ENCODE measurements around the gene MYO3B.

MYO3B gene

DNA sequence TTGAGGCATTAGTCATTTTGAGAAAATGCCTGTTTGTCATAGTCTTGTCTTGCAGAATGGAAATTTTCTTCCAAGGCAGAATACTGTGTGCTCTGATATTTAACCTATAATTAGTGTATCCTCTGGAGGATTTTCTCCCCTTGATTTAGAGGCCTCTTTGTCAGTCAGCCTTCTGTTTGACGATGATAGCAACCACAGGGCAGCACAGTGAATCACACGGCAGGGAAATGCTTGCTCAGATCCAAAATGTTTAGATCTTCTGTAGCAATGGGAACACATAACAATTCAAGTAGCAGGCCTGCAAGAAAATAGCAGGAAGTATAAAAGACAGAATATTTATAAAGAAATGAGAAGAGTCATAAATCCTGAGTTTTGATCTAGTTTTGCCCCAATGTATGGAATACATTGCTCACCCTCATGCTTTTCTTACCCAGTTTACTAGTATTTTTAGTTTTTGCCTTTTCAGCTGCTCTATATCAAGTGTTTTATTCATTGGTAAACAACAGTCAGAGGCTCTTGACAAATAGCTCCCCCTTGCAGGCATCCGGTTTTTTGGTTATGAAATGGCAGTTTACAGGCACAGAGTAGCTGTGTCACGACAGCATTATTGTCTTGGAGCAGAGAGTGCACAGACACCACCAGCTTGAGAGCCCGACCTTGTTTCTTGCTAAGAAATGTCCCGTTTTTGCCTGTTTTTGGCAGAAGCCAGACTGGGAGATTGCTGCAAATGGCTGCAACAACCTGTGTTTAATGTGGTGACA is 185.1 kb downstream of the MYO3B start:
- in situ Hi-C loops (cut with MboI; ENCODE audit: low sequenced_read_pairs) = no loop called here

DNA sequence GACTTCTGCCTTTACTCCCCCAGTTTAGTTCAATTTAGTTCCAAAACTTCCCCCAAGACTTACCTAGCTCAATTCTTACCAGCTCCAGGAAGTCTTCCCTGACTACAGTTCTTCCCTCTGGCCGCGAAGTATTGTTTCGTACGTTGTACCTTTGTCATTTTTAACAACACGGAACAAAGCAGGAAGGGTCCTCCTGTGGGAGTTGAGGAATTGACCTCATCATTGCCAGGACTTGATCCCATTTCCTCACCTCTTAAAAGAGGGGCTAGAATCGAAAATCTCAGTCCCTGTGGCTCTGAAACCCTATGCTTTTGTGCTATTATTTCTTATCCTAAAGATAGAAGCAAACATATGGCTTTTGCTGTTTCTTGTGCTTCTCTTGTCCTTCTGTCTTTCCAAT is 187.1 kb downstream of the MYO3B start:
- in situ Hi-C loops (cut with MboI; ENCODE audit: low sequenced_read_pairs) = no loop called here

DNA sequence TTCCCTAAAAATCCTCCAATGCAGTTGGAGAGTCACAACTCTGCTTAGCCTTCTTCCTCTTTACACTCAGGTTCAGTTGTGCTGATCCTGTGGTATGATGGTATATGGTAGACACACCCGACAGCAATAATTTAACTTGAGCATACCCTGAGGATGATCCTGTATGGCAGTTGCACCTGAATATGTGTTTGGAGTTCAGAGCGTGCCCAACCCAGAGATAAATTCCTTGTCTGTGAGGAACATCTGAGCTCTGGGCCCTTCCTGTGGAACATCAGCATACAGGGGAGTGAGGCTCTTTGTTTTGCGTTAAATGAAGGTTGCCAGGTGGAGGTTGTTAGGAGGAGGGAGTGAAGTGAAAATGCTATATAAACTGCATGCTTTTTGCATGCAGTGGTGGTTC is 187.7 kb downstream of the MYO3B start:
- in situ Hi-C loops (cut with MboI; ENCODE audit: low sequenced_read_pairs) = no loop called here

DNA sequence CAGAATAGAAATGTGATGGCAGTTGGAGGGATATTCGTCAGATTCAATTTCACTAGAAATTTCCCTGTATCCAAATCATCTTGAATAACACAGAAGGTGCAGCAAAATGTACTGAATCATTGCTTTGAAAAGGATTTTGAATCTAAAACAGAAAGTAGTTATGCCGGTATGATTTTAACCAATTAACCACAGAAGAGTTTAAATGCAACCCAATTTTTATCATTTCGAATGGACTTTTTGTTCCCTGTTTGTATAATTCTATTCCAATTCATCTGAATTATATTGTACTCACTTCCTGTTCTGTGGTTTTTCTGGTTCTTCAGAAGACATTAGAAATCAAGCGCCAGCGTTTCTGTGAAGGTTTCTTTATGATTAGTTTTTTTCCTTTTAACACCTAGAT is 190.4 kb downstream of the MYO3B start:
- in situ Hi-C loops (cut with MboI; ENCODE audit: low sequenced_read_pairs) = no loop called here

DNA sequence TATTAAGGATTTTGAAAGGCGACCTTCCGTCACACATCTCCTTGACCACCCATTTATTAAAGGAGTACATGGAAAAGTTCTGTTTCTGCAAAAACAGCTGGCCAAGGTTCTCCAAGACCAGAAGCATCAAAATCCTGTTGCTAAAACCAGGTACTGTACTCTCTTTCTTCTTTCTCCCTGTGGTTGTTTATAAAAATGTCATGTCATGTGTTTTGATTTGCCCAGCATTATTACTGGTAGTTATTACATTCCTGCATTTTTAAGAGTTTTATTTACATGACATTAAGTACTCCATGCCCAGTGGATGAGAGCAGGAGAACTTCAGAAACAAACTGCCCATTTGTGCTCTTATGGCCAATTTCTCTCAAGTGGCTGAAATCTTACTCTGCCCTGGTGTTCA is 191.3 kb downstream of the MYO3B start:
- in situ Hi-C loops (cut with MboI; ENCODE audit: low sequenced_read_pairs) = no loop called here

DNA sequence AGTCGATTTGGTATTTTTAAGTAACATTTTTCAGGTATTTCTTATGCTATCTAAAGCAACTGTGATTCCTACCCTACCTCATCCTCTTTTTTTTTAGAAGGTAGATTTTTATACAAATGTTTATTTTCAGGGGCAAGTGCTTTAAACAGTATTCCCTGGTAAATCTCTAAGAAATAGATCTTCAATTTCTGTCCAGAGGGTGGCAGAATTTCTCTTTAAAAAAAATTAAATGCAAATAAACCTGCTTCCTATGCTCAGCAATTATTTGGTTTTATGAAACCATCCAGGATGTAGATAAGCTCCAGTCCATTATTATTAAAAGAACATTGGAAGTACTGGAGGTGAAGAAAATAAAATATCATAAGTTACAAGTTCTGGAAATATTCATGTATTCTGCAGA is 191.9 kb downstream of the MYO3B start:
- in situ Hi-C loops (cut with MboI; ENCODE audit: low sequenced_read_pairs) = no loop called here

DNA sequence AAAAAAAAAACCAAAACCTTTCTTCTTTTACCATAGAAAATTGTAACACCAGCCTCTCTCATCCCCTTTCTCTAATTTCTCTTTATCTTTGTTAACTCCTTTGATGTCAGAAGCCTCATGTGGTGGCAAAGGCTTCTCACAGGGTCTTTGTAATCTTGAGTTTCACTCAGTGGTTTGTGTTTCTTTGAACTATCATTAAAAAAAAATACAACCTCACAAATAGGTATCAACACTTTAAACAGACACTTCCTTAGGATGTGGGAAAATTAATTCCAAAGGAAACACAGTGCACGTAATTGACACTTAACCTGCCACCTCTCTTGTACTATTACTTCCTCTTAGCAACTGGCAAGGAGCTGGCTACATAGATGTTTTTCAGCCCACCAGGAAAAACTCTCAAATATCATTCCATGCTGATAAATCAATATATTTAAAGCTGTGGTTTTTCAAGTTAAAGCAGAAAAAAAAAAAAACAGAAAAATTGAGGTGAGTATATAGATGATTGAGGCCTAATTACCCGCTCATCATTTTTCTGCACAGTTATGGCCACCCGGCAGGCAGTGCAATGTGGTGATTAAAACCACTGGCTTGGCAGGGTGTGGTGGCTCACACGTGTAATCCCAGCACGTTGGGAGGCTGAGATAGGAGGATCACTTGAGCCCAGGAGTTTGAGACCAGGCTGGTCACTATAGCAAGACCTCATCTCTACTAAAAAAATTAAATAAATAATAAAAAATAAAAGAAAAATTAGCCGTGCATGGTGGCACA is 193.5 kb downstream of the MYO3B start:
- in situ Hi-C loops (cut with MboI; ENCODE audit: low sequenced_read_pairs) = no loop called here

DNA sequence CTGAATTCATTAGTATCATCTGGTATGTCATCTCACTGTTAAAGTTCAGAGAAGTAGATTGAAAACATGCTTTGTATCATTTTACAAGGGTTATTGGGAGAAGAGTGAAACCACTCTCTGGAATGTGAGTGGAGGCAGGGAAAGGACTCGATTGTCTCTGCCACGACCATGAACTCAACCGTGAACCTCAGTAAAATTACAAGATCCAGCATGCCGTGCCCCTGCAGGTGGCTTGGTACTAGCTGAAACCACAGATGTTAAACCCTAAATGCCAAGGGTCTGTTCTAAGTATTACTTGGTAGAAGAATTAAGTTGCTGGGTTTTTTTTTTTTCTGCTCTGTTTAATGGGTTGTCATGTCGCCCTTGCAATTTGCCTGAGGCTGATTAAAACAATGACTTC is 197.2 kb downstream of the MYO3B start:
- in situ Hi-C loops (cut with MboI; ENCODE audit: low sequenced_read_pairs) = no loop called here

DNA sequence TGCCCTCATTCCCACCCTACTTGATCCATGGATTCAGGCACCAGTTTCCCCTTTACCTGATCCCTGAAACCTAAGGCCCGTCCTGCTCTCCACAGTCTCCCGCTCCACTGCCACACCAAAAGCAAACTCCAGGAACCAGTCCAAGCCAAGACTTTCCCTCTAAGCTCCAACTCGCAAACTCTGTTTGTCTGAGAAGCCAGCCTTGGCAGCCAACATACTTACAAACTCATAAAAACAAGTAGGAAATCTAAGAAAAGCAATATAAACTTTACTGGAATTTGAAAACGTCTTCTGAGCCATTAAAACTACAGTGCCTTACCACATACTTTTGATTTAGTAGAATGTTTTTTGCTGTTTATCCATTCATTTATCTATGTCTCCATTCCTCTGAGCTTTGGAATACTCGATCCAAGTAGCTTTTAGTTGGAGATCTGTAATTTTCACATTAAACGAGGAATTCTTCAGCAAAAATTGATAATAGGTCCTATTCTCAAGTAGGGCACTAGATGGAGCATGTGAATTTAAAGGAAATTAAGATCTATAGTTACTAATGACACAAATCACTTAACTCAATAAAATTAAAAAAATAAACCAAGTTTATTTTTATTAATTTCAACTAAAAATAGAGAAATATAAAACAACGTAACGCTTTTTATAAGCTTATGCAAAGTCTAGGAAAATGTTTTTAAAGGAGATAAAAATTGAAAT is 199.7 kb downstream of the MYO3B start:
- in situ Hi-C loops (cut with MboI; ENCODE audit: low sequenced_read_pairs) = no loop called here

DNA sequence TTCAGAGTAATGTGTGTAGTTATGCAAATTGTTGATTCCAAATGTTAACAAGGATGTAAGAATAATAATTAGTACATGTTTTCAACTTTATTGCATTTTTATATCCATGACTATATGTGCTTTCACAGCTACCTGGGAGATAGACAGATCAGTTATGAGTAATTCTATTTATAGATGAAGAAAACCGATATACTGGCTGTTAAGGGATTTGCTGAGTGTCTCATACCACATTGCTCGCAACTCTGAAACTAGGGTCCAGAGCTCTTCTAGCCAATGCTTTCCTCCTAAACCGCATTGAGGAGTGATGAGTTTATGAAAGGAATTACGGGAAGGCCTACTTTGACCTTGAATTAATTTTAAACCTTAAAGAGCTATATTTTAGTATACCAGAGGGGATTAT is 202.3 kb downstream of the MYO3B start:
- in situ Hi-C loops (cut with MboI; ENCODE audit: low sequenced_read_pairs) = no loop called here

DNA sequence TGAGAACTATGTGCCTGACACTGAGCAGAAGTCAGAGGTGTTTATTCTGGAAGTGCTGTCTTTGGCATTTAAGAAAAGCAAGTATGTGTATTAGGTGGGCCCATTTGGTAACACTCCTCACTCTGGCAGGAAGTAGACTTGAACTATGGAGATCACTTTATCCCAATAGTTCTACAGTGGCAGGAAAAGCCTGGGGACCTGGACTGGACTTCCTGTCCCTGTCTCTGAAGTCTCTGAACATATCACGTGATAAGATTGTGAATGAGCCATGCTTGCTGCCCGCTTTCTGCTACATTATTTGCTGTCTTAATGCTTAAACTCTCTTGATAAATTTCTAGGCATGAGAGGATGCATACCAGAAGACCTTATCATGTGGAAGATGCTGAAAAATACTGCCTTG is 203.7 kb downstream of the MYO3B start:
- in situ Hi-C loops (cut with MboI; ENCODE audit: low sequenced_read_pairs) = no loop called here

DNA sequence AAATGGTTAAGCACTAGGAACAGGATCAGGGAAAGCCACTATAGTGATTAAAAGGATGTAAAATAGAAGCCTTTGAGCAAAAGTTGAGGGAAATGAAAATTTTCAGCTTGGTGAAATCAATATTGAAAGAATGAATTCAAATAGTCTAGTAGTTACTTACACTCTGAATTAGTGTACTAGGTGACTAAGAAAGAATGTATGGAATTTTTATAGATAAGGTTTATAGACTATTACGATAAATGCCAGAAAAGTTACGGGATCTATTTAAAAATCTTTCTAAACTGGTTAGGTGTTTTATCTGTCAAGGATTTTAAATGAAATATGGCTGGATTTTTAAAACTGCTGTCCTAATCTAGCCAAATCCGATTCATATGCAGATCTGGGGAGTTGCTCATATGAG is 208.6 kb downstream of the MYO3B start:
- in situ Hi-C loops (cut with MboI; ENCODE audit: low sequenced_read_pairs) = no loop called here

DNA sequence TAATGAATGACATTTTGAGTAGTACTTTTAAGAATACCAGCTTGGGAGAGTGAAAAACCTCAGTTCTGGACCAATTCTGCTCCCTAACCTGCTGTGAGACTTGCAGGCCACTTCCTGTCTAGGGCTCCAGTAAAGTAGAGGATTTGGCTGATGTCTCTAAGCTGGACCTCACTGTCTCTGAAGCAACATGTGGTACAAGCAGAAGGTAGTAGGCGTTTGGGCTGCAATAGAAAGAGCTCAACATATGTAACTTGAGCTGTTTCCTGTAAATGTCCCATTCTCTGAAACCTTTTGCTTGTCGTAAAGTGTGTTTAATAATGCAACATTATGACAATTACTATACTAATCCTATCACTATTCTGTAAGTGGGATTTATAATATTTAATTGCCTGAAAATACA is 213.1 kb downstream of the MYO3B start:
- in situ Hi-C loops (cut with MboI; ENCODE audit: low sequenced_read_pairs) = no loop called here

DNA sequence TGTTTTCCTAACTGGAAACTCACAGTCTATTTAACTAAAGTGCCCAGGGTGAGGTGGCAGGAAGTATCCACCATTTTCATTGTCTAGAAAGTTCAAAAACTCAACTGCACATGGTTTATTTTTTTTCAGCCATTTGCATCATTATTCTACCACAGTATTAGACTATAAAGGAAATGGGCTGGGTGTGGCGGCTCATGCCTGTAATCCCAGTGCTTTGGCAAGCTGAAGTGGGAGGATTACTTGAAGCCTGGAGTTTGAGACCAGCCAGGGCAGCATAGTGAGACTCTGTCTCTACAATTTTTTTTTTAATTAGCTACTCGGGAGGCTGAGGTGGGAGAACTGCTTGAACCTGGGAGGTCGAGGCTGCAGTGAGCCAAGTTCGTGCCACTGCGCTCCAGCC is 213.8 kb downstream of the MYO3B start:
- in situ Hi-C loops (cut with MboI; ENCODE audit: low sequenced_read_pairs) = no loop called here

DNA sequence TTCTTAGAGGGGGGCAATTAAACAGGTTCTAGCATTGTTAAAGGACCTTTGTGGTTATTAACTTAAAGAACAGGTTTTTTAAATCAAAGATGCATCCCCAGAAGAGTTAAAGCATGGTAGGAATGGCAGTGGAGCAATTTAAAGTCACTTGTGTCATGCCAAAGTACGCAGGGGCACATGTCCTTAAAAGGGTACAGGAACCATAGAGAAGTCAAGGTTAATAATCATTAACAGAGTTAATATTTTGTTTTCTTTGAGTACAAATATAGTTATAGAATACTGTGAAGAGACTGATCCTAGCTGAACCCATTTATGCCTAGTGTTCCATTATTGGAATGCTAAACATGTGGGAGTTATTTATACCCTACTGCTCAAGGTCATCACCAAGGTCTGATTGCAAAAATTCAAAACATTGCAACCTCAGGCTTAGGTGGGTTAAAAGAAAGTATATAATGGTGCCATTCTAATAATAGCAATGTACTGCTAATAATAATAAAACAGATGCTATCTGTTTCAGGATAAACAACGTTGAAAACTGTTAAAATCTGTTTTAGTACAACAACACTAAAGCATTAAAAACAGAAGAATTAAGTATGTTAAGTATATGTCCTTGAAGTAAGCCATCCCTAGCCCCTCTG is 216.0 kb downstream of the MYO3B start:
- in situ Hi-C loops (cut with MboI; ENCODE audit: low sequenced_read_pairs) = no loop called here

DNA sequence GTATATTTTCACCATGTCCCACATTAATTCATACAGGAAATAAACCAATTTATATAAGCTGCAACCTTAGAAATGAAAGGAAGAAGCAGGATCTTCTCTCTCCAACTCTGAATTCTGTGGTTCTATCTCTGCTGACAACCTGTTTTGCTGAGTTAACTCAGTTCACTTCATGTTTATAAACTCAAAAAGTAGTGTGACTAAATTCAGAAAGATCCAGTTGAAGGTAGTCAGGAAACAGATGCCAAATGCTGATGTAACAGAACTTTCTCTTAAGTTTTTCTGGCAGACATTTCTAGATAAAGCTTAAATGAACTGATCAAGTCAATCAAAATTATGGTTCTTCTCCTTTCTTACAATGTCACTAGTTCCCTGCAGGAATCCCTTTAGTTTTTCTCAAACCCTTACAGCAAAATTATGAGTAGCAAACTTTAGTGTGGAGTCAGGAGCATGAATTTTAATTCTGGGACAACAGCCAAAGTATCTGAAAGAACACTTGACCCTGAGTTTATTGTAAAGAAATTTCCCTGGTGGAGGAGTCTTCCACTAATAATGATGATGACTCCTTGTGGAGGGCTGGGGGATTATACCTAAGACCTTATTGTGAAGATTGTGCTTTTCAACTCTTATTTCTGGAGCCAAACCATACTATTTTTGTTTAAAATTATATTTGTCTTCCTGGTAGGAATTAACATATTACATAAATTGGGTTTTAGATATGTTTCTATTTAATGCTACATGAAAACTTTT is 216.9 kb downstream of the MYO3B start:
- in situ Hi-C loops (cut with MboI; ENCODE audit: low sequenced_read_pairs) = no loop called here

DNA sequence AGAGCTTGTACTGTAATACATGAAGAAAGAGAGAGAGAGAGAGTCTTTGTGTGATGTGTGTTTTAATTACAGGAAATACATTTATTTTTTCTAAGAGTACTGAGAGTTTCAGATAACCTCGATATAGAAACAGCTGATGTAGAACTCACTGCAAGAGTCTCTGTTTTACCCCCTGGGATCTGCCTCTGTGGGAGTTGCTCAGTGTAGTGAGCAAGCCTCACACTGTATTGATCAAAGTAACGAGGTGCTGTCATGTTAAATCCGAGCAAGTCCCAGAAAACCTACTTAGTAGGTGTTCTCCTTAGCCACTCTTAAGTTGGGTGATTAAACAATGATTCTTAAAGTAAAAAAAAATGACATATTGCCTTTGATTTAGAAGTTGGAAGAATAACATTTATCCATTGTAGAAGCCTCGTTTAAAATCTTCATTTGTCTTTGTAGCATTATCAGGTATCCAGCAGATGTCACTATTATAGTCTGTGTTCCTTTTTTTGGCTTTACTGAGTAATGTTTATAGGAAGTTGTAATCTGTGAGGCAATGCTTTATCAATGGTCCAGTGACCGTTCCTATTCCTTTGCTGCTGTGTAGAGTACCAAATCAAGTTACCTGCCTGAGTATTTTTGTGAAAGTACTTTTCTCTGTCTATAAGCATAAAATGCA is 219.0 kb downstream of the MYO3B start:
- in situ Hi-C loops (cut with MboI; ENCODE audit: low sequenced_read_pairs) = no loop called here

DNA sequence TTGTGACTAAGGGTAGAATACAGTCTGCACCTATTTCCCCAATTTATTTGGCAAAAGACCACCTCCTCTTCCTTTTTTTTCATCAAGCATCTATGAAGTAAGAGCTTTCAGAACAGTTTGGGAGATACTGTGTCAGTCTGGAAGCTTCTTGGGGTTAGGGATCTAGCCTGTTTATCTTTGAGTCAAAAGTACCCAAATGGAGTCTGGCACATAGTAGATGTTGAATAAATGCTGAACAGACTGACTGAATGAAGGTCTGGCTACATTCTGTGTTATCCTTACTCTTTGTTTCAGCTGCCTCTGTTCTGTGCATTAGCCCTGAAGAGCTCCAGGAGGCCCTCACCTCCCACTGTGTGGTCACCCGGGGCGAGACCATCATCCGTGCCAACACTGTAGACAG is 223.2 kb downstream of the MYO3B start:
- in situ Hi-C loops (cut with MboI; ENCODE audit: low sequenced_read_pairs) = loop anchor here (25.0 kb wide), 1 partner anchor 411 kb away; the partner anchor contains the start of gene GAD1

DNA sequence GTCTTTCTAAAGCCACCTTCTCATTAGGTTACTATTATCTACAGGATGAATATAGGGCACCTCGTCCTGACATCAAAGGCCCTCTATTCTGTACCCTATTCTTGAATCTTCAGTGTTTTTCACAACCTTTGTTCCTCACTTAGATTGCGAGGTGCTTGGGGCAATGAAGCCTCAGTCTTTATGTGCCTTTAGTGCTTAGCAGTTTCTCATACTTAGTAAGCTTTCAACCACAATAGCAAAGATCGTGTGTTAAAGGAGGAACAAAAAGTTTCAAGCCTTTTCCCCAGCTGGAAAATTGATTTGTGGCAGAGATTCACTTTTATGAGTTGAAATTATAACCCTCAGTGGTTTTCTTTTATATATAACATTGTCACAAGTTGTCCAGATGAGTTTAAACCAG is 226.9 kb downstream of the MYO3B start:
- in situ Hi-C loops (cut with MboI; ENCODE audit: low sequenced_read_pairs) = loop anchor here (25.0 kb wide), 1 partner anchor 407 kb away; the partner anchor contains the start of gene GAD1

DNA sequence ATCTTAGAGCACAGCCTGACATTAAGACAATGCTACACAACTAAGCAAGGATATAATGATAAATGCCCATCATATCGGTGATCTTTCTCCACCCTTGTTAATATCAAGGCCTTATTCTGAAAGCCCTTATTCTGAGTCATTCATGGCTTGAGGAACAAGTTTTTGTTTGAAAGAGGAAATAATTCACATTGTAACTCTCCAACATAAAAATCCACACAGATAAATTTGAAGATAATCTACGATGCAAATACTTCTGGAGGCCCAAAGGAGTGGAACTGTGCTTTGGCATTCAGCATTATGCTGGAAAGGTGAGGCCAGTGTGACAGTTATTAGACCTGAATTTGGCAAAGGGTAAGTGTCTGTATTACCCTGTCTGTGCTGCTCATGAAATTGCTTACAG is 227.4 kb downstream of the MYO3B start:
- in situ Hi-C loops (cut with MboI; ENCODE audit: low sequenced_read_pairs) = loop anchor here (25.0 kb wide), 1 partner anchor 407 kb away; the partner anchor contains the start of gene GAD1

Measured in HL-60/S4 treated with phorbol 12-myristate 13-acetate at 8.2 ng/mL for 4 days and 3 days (cell line).